ENCODE results near the gene TSGA10. TPM values are rescaled to one million over a fixed set of nuclear protein-coding genes. Genes with fewer than 3 reads are reported as not detected.
"Not testable (repeated sequence)": the region's sequence is repeated elsewhere in the genome, so short reads cannot be mapped to it uniquely, and the experiment has no call there.

The TSGA10 gene
- total and polyA plus RNA-seq, 8 donors = 3.7 to 19.8 (median 15.3) TPM

DNA sequence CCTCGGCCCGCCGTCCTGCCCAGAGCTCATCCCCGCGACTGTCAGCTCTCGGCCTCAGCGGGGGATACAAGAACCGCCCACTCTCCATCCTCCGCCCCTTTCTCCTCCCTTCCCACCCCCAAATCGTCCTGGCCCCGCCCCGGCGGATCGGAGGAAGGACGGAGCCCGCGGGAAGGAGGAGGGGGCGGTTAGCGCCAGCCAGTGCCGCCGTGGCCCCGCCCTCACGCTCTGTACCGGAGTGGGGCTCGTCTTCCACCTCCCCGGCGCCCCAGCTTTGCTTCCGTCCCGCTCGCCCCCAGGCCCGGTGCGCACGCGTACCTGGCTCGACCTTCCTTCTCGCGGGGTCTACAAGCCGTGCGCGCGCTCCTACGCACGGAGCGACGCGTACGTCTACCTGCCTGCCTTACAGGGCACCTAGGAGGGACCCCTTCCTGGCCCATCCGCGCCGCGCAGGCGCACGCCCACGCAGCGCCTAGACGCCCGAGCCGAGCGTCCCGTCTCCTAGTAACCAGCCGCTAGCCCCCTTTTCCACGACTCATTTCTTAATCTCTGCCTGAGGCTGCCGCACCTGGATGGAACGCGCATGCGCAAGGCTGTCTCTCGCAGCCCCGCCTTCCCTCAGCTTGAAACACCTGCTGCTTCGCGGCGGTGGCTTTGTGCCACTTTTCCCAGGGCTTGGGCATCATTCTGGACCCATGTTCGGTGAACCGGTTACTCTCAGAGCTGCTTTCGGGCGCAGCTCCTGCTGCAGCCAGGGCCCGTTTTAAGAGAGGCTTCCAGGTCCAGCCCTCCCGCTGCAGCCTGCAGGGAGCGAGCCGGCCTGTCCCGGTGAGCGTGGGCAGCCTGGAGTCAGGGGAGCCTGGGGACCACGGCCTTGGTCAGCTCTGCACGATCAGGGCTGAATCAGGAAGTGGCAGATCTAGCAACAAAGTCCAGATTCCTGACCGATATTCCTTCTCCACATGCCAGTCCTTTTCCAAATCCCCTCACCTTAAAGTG, 13.3 kb downstream of the TSGA10 start, which contains the start of gene C2orf15:
Gene C2orf15 (plus strand): TSS at position 598 of the 999 bp plus-strand sequence. CDS start 8,852 bp downstream, outside the sequence.
- H3K9me3 ChIP-seq = no peaks in the 10 kb centered on the region
- ATAC-seq (peak; percentile 98), DNase-seq (peak; percentile 87 to 100 (median 95))
- H3K4me3 ChIP-seq = peak within 1 kb of the TSS; percentile 67 to 92
- no peaks in the 10 kb centered on the region for H3K27me3 ChIP-seq
- intact Hi-C loops (cut with DNase I) = no loop called here
- peaks cover 4 to 18% of the 10 kb centered on the region in 2 donors for H3K4me1 ChIP-seq
- H3K36me3 ChIP-seq = no peaks in the 10 kb centered on the region
- TF ChIP-seq, protein P1, sequence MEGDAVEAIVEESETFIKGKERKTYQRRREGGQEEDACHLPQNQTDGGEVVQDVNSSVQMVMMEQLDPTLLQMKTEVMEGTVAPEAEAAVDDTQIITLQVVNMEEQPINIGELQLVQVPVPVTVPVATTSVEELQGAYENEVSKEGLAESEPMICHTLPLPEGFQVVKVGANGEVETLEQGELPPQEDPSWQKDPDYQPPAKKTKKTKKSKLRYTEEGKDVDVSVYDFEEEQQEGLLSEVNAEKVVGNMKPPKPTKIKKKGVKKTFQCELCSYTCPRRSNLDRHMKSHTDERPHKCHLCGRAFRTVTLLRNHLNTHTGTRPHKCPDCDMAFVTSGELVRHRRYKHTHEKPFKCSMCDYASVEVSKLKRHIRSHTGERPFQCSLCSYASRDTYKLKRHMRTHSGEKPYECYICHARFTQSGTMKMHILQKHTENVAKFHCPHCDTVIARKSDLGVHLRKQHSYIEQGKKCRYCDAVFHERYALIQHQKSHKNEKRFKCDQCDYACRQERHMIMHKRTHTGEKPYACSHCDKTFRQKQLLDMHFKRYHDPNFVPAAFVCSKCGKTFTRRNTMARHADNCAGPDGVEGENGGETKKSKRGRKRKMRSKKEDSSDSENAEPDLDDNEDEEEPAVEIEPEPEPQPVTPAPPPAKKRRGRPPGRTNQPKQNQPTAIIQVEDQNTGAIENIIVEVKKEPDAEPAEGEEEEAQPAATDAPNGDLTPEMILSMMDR (IDR thresholded peaks at IDR 0.05) = no peak
- peak within 1 kb of the TSS; percentile 73 to 86 for H3K27ac ChIP-seq

DNA sequence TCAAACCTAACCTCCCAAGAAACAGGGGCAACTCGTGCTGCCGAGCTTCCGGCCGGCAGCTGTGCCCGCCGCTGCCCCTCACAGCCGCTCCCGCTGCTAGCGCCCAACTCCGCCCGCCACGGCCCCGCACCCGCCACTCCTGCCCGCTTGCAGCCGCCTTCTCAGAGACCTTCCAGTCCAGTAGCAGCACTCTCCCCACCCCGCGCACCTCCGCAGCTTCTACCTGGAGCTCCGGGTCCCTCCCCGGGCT, 14.0 kb downstream of the TSGA10 start:
- TF ChIP-seq, protein P1 (IDR thresholded peaks at IDR 0.05) = no peak
- no peaks in the 10 kb centered on the region for H3K27me3 ChIP-seq
- peak overlapping the region; percentile 73 to 86 for H3K27ac ChIP-seq
- peak overlapping the region; percentile 67 to 92 for H3K4me3 ChIP-seq
- intact Hi-C loops (cut with DNase I) = no loop called here
- H3K9me3 ChIP-seq = no peaks in the 10 kb centered on the region
- H3K36me3 ChIP-seq = no peaks in the 10 kb centered on the region
- DNase-seq = no peak
- ATAC-seq = peak; percentile 57
- peaks cover 4 to 18% of the 10 kb centered on the region in 2 donors for H3K4me1 ChIP-seq

DNA sequence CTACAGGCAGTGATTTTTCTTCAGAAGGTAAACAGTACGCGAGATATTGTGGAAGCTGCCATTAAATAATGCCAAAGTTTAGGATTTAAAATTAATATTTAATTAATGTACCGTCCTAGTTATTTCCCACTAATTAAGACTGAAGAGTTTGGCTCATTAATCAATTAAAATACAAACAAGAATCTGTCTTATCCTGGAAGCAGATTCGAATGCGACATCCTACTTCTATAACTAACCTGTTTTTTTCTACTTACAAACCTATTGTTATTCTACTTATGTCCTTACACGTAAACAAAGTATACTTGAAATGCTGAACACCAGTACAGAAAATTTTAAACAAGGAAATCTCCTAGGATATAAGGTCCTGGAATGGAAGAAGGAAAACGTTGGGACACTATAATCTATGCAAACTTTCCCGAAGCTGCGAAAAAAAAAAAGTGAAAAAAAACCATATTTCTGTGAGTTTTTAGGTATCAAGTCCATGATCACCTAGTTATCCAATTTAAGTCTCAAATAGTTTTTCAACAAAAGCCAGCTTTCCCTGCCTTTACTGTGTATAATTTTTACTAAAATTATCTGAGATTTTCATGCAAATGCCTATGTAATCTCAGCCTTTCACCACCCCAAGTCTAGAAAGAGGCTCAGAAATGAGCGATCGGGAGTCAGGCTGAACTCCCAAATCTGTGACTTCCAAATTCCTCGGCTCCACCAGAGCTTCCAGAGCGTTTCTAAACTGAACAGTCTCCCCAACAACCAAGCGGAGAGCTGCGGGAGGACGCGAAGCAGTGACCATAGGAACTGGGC, 14.5 kb downstream of the TSGA10 start:
- TF ChIP-seq, protein P1 (IDR thresholded peaks at IDR 0.05) = no peak
- H3K27me3 ChIP-seq = no peaks in the 10 kb centered on the region
- ATAC-seq (no peak), DNase-seq (no peak)
- peaks cover 4 to 18% of the 10 kb centered on the region in 2 donors for H3K4me1 ChIP-seq
- intact Hi-C loops (cut with DNase I) = no loop called here
- peak overlapping the region; percentile 73 to 86 for H3K27ac ChIP-seq
- peak overlapping the region; percentile 67 to 92 for H3K4me3 ChIP-seq
- H3K36me3 ChIP-seq = no peaks in the 10 kb centered on the region
- no peaks in the 10 kb centered on the region for H3K9me3 ChIP-seq

DNA sequence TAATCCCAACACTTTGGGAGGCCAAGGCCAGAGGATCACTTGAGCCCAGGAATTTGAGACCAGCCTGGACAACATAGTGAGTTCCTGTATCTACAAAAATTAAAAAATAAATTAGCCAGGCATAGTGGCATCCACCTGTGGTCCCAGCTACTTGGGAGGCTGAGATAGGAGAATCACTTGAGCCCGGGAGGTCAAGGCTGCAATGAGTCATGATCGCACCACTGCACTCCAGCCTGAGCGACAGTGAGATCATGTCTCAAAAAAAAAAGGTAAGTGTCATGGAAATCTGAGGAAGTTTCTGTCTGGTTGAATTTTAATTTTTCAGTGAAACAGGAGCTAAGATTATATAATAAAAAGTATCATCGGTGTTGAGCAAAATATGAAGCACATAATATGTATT, 15.7 kb downstream of the TSGA10 start:
- Histone ChIP-seq H3K36me3 (no peaks in the 10 kb centered on the region), H3K4me3 (no peak overlapping the region), H3K27ac (no peak overlapping the region), H3K9me3 (no peaks in the 10 kb centered on the region), H3K4me1 (peaks cover 4 to 18% of the 10 kb centered on the region in 2 donors), H3K27me3 (no peaks in the 10 kb centered on the region)
- TF ChIP-seq, protein P1 (IDR thresholded peaks at IDR 0.05) = no peak
- ATAC-seq = no peak
- intact Hi-C loops (cut with DNase I) = no loop called here
- DNase-seq = no peak

DNA sequence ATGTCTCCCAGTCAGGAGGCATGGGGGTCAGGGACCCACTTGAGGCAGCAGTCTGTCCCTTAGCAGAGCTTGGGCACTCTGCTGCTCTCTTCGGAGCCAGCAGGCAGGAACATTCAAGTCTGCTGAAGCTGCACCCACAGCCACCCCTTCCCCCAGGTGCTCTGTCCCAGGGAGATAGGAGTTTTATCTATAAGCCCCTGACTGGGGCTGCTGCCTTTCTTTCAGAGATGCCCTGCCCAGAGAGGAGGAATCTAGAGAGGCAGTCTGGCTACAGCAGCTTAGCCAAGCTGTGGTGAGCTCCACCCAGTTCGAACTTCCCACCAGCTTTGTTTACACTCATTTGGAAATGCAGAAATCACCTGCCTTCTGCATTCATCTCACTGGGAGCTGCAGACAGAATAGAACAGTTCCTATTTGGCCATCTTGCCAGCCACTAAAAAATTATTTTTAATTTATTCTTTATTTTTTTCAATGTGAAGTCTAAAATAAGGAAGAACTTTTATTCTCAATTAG, 19.6 kb downstream of the TSGA10 start:
- H3K27ac ChIP-seq; H3K27me3 ChIP-seq; ATAC-seq; H3K4me3 ChIP-seq; intact Hi-C loops (cut with DNase I); DNase-seq; H3K36me3 ChIP-seq; H3K4me1 ChIP-seq: not testable (repeated sequence)
- H3K9me3 ChIP-seq = peaks cover 0 to 27% of the 10 kb centered on the region in 2 donors

Measured in left lung (tissue), 10 donors.